GM12872 (cell line): Measurements from ENCODE around the gene MED13L.

ENCODE experiments used
- TF ChIP-seq, protein P1 (sequence below): IDR thresholded peaks from 3 replicates; pipeline ENCODE4 v1.5.1; 2011; ENCODE audit warnings: low read depth, mild to moderate bottlenecking, low read length, moderate library complexity; ENCODE audit not compliant: insufficient read depth

The MED13L gene

DNA sequence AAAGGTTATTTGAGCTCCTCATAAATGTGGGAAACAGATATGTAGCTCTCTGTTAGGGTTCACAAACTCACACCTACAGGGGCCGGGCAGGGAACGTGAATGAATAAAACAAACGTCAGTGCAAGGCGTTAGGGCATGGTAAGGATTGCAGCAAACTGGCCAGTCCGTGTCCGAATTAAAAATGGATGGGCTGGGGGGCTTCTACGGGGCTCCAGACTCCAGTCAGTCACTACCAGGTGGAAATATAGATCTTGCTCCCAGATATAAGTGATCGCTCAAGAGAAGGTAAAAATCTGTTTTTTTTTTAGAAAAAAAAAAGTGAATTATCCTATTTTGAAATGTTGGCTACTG is 333.1 kb downstream of the MED13L start:
- TF ChIP-seq, protein P1, sequence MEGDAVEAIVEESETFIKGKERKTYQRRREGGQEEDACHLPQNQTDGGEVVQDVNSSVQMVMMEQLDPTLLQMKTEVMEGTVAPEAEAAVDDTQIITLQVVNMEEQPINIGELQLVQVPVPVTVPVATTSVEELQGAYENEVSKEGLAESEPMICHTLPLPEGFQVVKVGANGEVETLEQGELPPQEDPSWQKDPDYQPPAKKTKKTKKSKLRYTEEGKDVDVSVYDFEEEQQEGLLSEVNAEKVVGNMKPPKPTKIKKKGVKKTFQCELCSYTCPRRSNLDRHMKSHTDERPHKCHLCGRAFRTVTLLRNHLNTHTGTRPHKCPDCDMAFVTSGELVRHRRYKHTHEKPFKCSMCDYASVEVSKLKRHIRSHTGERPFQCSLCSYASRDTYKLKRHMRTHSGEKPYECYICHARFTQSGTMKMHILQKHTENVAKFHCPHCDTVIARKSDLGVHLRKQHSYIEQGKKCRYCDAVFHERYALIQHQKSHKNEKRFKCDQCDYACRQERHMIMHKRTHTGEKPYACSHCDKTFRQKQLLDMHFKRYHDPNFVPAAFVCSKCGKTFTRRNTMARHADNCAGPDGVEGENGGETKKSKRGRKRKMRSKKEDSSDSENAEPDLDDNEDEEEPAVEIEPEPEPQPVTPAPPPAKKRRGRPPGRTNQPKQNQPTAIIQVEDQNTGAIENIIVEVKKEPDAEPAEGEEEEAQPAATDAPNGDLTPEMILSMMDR: no peak

DNA sequence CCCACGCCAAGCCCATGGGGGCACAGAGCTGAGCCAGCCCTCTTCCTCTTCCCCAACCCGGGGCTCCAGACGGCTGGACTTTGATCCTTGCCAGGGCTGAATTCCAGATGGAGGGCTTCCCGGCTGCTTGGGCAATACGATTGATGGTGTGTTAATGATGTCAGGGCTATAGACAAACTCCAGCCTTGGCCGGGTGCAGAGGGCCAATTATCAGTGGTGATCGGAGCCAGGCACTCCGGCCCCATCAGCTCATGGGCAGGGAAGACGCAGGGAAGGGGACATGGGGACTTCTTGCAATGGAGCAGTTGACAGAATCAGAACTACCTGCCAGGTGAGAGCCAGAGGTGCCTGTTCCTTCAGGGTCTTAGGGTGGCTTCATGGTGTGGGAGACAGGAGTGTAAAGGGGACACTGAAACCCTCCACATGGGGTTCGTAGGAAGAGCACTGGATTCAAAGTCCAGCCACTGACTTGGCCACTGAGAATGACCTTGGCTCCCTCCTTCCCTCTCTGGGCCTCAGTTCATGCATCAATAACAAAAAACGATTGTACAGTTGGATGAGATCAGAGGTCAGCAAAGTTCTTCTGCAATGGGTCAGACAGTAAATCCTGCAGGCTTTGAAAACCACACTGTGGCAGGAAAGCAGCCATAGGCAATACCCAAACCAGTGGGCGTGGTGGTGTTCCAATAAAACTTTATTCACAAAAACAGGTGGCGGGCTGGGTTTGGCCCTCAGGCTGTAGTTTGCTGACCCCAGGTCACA is 333.7 kb downstream of the MED13L start:
- TF ChIP-seq, protein P1: no peak

DNA sequence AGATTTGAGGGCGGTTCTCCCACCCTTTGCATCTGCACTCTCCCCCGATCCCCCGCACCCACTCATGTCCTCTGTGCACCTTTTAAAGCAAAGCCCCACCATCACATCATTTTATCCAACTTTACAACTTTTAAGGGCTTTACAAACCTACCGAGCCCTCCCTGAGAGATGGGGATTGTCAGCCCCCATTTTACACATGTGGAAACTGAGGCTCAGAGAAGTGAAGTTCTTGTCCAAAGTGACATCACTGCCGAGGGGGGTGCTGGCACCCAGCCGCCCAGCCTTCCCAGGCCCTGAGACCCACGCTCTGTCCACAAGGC is 334.2 kb downstream of the MED13L start:
- TF ChIP-seq, protein P1: no peak

DNA sequence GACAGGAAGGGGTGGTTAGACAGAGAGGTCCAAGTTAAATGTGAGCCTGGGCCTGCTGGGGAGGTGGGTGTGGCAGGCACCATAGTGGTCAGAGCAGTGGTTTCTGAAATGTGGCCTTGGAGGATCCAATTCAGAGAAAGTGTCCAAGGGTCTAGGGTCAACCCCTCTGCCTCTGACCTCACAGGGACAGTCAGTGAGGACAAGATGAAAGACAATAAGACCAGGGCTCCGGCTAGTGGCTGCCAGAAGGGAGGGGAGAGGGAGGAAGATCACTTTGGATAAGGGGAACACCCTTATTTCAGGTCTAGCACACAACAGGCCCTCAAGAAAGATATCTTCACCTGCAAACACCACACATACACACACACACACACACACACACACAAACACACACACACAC is 335.1 kb downstream of the MED13L start:
- TF ChIP-seq, protein P1: no peak

DNA sequence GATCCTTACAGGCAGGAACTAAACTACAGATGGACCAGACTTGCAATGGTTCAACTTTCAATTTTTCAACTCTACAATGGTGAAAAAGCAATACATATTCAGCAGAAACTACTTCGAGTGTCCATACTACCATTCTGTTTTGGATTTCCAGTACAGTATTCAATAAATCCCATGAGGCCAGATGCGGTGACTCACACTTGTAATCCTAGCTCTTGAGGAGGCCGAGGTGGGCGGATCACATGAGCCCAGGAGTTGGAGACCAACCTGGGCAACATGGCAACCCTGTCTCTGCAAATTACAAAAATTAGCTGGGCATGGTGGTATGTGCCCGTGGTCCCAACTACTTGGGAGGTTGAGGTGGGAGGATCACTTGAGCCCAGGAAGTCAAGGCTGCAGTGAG is 336.1 kb downstream of the MED13L start:
- TF ChIP-seq, protein P1: no peak

DNA sequence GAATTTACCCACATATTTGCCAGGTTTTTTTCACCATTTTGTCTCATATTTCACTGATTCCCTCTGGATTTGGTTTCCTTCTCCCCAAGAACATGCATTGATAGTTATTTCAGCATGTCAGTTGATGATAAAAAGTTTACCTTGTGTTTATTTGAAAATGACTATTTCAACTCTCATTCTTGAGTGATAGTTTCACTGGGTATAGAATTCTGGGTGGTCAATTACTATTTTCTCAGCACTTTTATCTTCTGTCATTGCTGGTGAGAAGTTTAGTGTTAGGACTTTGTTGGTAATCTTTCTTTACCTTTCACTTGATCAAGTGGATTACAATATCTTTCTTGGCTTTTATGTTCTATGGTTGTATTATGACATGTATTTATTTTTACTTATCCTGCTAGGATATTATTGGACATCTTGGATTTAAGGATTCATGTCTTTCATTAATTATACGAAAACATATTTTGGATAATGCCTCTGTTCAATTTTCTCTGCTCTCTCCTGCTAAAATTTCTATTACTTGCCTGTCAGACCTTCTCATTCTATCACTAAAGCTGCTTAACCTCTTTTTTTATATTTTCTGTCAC is 338.6 kb downstream of the MED13L start:
- TF ChIP-seq, protein P1: no peak

DNA sequence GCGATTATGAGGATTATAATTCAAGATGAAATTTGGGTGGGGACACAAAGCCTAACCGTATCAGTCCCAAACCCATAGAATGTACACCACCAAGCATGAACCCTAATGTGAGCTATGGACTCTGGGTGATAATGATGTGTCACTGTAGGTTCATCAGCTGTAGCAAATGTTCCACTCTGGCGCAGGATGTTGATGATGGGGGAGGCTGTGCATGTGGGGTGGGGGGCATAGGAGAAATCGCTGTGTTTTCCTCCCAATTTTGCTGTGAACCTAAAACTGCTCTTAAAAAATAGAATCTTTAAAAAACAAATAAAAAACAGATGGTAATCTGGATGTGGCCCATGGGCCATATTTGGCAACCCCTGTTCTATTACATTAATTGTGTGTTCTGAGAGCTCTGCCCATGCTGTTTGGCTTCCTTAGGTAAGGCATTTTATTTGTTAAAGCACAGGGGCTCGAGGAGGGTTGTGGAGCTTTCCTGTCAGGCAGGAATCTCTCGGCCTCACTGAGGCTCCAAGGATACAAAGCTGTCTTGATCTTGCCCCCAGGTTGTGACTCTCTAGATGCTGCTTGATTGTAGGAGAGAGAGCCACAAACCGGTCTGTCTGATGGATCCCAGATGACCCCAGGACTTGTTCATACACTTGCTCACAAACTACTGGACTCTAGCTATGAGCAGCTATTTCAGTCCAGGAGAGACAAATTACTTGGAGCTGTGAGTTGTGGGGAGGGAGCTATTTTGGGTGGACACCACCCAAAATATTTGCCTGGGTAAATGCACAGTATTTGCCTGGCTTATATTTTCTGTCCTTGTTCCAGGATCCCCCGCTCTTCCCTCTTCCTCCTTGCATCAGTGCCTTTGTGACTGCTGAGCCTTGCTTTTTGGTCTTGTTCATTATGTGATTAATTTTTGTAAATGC is 340.2 kb downstream of the MED13L start:
- TF ChIP-seq, protein P1: no peak
